SU-DHL-6 (cell line): Measurements from ENCODE around the gene PITPNM3.

Source experiments
- H2AFZ ChIP-seq: fragments of 200-600 bp; sonication (generic); 2 replicates; pipeline ENCODE4 v1.6.1; 2014; ENCODE audit warnings: low read depth, mild to moderate bottlenecking, moderate library complexity, mixed read lengths, antibody characterized with exemption, low read length; ENCODE audit not compliant: severe bottlenecking
- H3F3A ChIP-seq: fragments of 200-600 bp; shearing (Covaris generic); 2 replicates; pipeline ENCODE4 v1.6.0; 2016; ENCODE audit warnings: antibody characterized with exemption, mild to moderate bottlenecking; ENCODE audit not compliant: insufficient read depth
- H3K27ac ChIP-seq: fragments of 200-600 bp; sonication (generic); 2 replicates; pipeline ENCODE4 v1.5.1; 2016; ENCODE audit warnings: low read depth, mild to moderate bottlenecking, low read length, moderate library complexity, mixed read lengths
- H3K27me3 ChIP-seq: fragments of 200-600 bp; sonication (generic), shearing (Covaris generic); 2 replicates; pipeline ENCODE4 v1.6.0; 2014; ENCODE audit warnings: mild to moderate bottlenecking, low read length
- H3K36me3 ChIP-seq: fragments of 200-600 bp; sonication (generic); 2 replicates; pipeline ENCODE4 v1.6.1; 2014; ENCODE audit warnings: mild to moderate bottlenecking, low read length, mixed read lengths
- H3K4me2 ChIP-seq: fragments of 300-600, 200-600 bp; shearing (Covaris generic), sonication (generic); 2 replicates; pipeline ENCODE4 v1.6.0; 2014; ENCODE audit warnings: low read length, low read depth, mild to moderate bottlenecking; ENCODE audit not compliant: poor library complexity, severe bottlenecking
- H3K4me3 ChIP-seq: fragments of 200-600 bp; sonication (generic); 2 replicates; pipeline ENCODE4 v1.5.1; 2014; ENCODE audit warnings: antibody characterized with exemption, low read length, mild to moderate bottlenecking, mixed read lengths; ENCODE audit not compliant: insufficient read depth, poor library complexity, severe bottlenecking
- H3K79me2 ChIP-seq: fragments of 200-600 bp; sonication (generic); 2 replicates; pipeline ENCODE4 v1.6.1; 2014; ENCODE audit warnings: mild to moderate bottlenecking, low read length, moderate library complexity; ENCODE audit not compliant: insufficient read depth
- H3K9ac ChIP-seq: fragments of 200-600 bp; sonication (generic); 2 replicates; pipeline ENCODE4 v1.7.0; 2014; ENCODE audit warnings: mild to moderate bottlenecking, low read length
- H3K9me2 ChIP-seq: fragments of 200-600 bp; sonication (generic); replicated peaks from 2 replicates; pipeline ENCODE4 v1.6.1; 2014; ENCODE audit warnings: low read length; ENCODE audit not compliant: insufficient read depth
- H3K9me3 ChIP-seq: fragments of 200-600 bp; sonication (generic); 2 replicates; pipeline ENCODE4 v1.6.1; 2014; ENCODE audit warnings: low read length, mixed read lengths; ENCODE audit not compliant: insufficient read depth
- H4K20me1 ChIP-seq: fragments of 200-600 bp; sonication (generic); 2 replicates; pipeline ENCODE4 v1.6.1; 2014; ENCODE audit warnings: low read depth, mild to moderate bottlenecking, antibody characterized with exemption, low read length, moderate library complexity, mixed read lengths
- EZH2phosphoT487 ChIP-seq: fragments of 200-600 bp; sonication (generic), shearing (Covaris generic); conservative IDR thresholded peaks from 2 replicates; pipeline ENCODE4 v1.6.1; 2018; ENCODE audit warnings: mild to moderate bottlenecking, antibody characterized with exemption, low read length, moderate library complexity, mixed read lengths
- TF ChIP-seq, protein P1 (sequence below): fragments of 200-600 bp; sonication (generic); IDR thresholded peaks from one replicate; pipeline ENCODE4 v1.5.1; 2017; ENCODE audit warnings: antibody characterized with exemption, mild to moderate bottlenecking, low read length, moderate library complexity; ENCODE audit not compliant: insufficient read depth, poor library complexity, severe bottlenecking

PITPNM3 gene

DNA sequence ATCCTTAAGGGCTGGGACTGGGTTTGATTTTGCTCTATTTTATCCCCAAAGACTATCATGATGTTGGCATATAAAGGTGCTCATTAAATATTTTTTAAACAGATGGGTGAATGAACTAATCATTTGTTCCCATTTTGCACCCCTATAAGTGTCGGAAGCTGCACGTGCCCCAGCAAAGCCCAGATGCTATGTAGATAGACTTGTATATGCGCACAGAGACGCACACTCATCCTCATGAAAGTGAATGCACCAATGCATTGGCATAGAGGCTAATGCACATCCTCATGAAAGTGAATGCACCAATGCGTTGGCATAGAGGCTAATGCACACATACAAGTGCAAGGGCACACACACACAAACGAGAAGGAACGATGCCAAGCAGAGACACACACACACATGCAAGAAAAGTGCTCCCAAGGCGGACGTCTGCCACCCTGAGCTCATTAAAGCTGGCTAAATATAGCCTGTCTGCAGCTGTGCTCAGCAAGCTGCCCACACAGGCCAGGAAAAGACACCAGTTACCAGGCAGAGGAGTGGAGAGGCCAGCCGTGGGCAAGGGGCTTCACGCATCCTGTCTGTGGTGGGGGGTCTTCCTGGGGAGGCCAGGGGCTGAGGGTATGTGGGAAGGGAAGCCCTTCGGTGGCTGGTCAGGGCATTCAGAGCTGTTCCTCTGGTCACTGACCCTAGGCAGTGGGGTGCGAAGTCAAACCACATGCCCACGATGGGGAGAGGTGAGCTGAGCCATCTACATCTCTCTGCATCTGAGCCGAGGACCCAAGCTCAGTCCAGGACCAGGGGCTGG, 59.5 kb downstream of the PITPNM3 start:
- TF ChIP-seq EZH2phosphoT487: no peak
- TF ChIP-seq, protein P1, sequence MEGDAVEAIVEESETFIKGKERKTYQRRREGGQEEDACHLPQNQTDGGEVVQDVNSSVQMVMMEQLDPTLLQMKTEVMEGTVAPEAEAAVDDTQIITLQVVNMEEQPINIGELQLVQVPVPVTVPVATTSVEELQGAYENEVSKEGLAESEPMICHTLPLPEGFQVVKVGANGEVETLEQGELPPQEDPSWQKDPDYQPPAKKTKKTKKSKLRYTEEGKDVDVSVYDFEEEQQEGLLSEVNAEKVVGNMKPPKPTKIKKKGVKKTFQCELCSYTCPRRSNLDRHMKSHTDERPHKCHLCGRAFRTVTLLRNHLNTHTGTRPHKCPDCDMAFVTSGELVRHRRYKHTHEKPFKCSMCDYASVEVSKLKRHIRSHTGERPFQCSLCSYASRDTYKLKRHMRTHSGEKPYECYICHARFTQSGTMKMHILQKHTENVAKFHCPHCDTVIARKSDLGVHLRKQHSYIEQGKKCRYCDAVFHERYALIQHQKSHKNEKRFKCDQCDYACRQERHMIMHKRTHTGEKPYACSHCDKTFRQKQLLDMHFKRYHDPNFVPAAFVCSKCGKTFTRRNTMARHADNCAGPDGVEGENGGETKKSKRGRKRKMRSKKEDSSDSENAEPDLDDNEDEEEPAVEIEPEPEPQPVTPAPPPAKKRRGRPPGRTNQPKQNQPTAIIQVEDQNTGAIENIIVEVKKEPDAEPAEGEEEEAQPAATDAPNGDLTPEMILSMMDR: no peak
- Histone ChIP-seq H3K27me3 (no peaks in the 10 kb centered on the region), H3K27ac (no peak overlapping the region), H3K4me3 (no peak overlapping the region), H3K4me2 (no peak overlapping the region), H3K36me3 (no peaks in the 10 kb centered on the region), H3K9me2 (no peaks in the 10 kb centered on the region), H3K79me2 (no peaks in the 10 kb centered on the region), H4K20me1 (no peaks in the 10 kb centered on the region), H2AFZ (no peak overlapping the region), H3K9ac (no peak overlapping the region), H3K9me3 (no peaks in the 10 kb centered on the region), H3F3A (no peaks in the 10 kb centered on the region)

DNA sequence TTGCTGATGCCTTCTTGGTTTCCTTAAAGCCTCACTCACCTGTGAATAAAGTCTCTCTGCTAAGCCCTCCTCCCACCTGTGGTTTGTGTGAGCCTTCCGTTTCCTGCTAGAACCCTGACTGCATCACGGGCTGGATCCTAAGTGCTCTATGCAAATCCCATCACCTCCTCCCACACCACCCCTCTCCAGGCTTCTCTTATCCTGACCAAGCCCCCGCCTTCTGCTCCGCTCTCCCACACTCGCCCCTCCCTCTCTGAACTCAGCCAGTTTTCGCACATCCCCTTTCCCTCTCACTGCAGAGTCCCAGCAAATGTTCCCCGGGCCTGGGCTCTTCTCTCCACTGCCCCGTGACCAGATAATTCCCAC, 60.3 kb downstream of the PITPNM3 start:
- H3K79me2 ChIP-seq: no peaks in the 10 kb centered on the region
- no peak for TF ChIP-seq EZH2phosphoT487
- TF ChIP-seq, protein P1: no peak
- H3K27me3 ChIP-seq: no peaks in the 10 kb centered on the region
- H4K20me1 ChIP-seq: no peaks in the 10 kb centered on the region
- H3F3A ChIP-seq: no peaks in the 10 kb centered on the region
- H3K4me2 ChIP-seq: no peak overlapping the region
- no peaks in the 10 kb centered on the region for H3K36me3 ChIP-seq
- H3K9me2 ChIP-seq: no peaks in the 10 kb centered on the region
- no peaks in the 10 kb centered on the region for H3K9me3 ChIP-seq
- no peak overlapping the region for H2AFZ ChIP-seq
- no peak overlapping the region for H3K9ac ChIP-seq
- no peak overlapping the region for H3K27ac ChIP-seq
- H3K4me3 ChIP-seq: no peak overlapping the region

DNA sequence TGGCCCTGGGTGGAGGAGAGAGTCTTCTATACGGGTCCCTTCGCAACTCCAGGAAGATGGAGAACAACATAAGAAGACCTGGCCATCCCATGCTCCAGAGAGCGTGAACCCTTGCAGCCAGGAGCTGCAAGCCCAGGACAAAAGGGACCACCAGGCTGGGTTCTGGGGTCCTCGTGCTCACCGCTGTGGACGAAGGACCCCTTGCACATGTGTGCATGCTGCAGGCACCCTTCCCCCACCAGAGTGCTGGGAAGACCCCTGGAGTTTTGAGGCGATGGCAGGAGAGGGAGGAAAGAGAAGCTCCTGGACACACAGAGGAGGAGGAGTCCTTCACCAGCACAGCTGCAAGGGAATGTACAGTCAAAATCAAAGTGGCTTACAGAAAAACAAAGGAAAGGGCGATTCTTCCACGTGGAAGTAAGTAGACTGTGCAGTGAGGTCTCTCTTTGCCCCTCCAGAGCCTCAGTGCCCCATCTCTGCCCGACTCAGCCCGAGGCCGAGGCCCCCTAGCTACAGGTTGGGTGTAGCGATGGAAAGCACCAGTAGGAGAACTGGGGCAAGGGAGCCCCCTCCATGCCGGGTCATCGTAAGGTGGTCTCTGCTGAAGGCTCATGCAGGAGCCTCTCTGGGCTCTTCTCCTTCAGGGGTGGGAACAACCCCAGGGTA, 60.8 kb downstream of the PITPNM3 start:
- Histone ChIP-seq H3K9me2 (no peaks in the 10 kb centered on the region), H3K27ac (no peak overlapping the region), H3K79me2 (no peaks in the 10 kb centered on the region), H3K36me3 (no peaks in the 10 kb centered on the region), H3F3A (no peaks in the 10 kb centered on the region), H3K9ac (no peak overlapping the region), H3K9me3 (no peaks in the 10 kb centered on the region), H2AFZ (no peak overlapping the region), H3K4me3 (no peak overlapping the region), H4K20me1 (no peaks in the 10 kb centered on the region), H3K27me3 (no peaks in the 10 kb centered on the region), H3K4me2 (no peak overlapping the region)
- no peak for TF ChIP-seq EZH2phosphoT487
- TF ChIP-seq, protein P1: no peak
